ENCODE data around the gene CHRNB2.

CHRNB2 gene

DNA sequence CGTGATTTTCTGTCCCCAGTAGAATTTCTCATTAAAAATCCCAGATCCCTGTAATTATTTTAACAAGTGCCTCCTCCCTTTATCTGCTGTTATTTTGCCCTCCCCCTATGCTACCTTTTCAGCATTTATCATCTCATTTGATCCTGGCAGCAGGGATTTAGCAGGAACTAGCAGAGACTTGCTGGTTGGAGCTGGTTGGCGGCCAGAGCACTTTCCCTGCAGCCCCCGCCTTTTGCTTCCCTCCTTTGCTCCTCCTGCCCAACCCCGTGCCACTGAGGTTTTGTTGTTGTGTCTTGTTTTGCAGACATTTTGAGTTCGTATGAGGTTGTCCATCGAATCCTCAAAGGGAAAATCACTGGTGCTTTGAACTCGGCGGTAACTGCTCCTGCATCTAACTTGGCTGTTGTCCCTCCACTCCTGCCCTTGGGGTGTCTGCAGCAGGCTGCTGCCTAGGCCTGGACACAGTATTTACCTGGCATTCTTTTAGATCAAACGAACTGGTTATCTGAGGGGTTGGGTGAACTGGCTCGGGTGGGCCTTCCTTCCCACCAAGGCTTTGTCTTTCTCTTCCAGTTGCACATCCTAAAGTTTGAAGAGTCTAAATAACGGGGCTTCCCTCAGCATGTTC is 20.4 kb upstream of the CHRNB2 start:
- TF ChIP-seq, protein P1, sequence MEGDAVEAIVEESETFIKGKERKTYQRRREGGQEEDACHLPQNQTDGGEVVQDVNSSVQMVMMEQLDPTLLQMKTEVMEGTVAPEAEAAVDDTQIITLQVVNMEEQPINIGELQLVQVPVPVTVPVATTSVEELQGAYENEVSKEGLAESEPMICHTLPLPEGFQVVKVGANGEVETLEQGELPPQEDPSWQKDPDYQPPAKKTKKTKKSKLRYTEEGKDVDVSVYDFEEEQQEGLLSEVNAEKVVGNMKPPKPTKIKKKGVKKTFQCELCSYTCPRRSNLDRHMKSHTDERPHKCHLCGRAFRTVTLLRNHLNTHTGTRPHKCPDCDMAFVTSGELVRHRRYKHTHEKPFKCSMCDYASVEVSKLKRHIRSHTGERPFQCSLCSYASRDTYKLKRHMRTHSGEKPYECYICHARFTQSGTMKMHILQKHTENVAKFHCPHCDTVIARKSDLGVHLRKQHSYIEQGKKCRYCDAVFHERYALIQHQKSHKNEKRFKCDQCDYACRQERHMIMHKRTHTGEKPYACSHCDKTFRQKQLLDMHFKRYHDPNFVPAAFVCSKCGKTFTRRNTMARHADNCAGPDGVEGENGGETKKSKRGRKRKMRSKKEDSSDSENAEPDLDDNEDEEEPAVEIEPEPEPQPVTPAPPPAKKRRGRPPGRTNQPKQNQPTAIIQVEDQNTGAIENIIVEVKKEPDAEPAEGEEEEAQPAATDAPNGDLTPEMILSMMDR (IDR thresholded peaks at IDR 0.05) = no peak
- Histone ChIP-seq H3K9me3 (ENCODE audit: control insufficient read depth, low read length) (no peaks in the 10 kb centered on the region), H3K9ac (no peak overlapping the region), H3K79me2 (no peaks in the 10 kb centered on the region), H3K4me3 (ENCODE audit: low read depth, low read length) (no peak overlapping the region), H3K27me3 (ENCODE audit: control insufficient read depth, insufficient read depth, low read length) (no peaks in the 10 kb centered on the region), H3K4me1 (no peaks in the 10 kb centered on the region), H3K27ac (no peak overlapping the region), H3K4me2 (ENCODE audit: low read length) (no peak overlapping the region), H3K36me3 (ENCODE audit: control insufficient read depth, insufficient read depth, low read length) (no peaks in the 10 kb centered on the region), H2AFZ (no peak overlapping the region)

DNA sequence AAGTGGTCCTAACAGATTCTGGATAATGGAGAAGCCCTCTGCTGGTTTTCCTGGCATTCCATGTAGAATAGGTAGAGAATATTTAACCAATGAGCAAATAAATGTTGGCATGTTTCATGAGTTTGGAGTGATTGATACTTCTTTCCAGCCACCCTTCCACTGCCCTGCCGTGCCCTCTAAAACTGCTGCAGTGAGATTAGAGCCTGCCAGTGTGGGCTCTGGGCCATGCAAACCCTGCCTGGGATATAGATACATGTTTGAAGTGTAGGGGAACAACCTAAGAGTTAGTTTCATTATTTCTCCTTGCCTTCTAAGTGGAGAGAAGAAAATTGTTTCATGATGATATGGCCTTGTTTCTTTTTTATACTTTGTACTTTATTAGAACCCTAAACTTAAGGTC is 19.6 kb upstream of the CHRNB2 start:
- Histone ChIP-seq H3K79me2 (no peaks in the 10 kb centered on the region), H3K27ac (no peak overlapping the region), H3K4me2 (ENCODE audit: low read length) (no peak overlapping the region), H2AFZ (no peak overlapping the region), H3K9me3 (ENCODE audit: control insufficient read depth, low read length) (no peaks in the 10 kb centered on the region), H3K4me3 (ENCODE audit: low read depth, low read length) (no peak overlapping the region), H3K27me3 (ENCODE audit: control insufficient read depth, insufficient read depth, low read length) (no peaks in the 10 kb centered on the region), H3K9ac (no peak overlapping the region), H3K36me3 (ENCODE audit: control insufficient read depth, insufficient read depth, low read length) (no peaks in the 10 kb centered on the region), H3K4me1 (no peaks in the 10 kb centered on the region)
- TF ChIP-seq, protein P1 (IDR thresholded peaks at IDR 0.05) = no peak

DNA sequence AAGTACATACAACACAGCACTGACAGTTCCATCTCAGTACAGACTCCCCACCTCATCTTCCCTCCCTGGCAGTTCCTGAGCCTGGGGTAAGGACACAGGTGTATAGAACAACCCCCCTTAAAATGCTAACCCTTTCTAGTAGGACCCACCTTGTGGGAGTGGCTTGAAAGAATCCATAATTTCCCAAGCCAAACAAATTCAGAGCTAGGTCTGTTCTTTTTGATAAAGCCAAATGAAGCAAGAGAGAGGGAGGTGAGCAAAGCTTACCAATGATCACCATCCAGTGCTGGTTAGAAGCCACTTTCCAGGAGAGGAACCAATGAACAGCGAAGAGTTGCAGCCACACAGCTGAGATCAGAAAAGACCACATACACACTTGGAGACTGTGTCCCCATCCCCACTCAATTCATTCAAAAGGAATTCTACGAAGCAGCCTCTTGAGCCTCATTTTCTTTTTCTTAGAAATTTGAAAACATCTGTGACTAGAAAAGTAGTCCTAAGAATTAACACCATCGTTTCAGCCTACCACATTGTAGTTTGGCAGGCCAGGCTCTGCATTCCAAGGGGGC is 18.3 kb upstream of the CHRNB2 start:
- Histone ChIP-seq H3K4me3 (ENCODE audit: low read depth, low read length) (no peak overlapping the region), H2AFZ (no peak overlapping the region), H3K36me3 (ENCODE audit: control insufficient read depth, insufficient read depth, low read length) (no peaks in the 10 kb centered on the region), H3K79me2 (no peaks in the 10 kb centered on the region), H3K9ac (no peak overlapping the region), H3K9me3 (ENCODE audit: control insufficient read depth, low read length) (no peaks in the 10 kb centered on the region), H3K4me1 (no peaks in the 10 kb centered on the region), H3K4me2 (ENCODE audit: low read length) (no peak overlapping the region), H3K27ac (no peak overlapping the region), H3K27me3 (ENCODE audit: control insufficient read depth, insufficient read depth, low read length) (no peaks in the 10 kb centered on the region)
- TF ChIP-seq, protein P1 (IDR thresholded peaks at IDR 0.05) = no peak

DNA sequence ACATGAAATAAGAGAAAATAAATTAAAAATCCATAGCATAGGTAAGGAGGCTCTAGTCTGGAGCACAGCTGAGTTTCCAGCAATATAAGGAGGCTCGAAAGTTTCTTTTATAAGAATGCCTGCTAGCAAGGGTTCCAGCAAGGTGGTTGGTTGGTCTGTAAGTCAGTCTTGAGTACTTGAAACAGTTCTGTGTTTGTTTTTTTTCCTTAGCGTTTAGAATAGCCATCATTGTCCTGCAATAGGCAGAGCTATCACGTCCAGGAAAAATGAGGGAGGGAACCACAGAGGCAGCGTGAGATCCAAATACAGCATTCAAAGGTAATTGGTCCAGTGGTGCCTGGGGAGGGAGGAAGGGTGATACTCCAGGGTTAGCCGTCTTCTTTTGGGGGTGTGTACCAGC is 17.5 kb upstream of the CHRNB2 start:
- H3K9ac ChIP-seq = no peak overlapping the region
- H3K4me1 ChIP-seq = no peaks in the 10 kb centered on the region
- no peaks in the 10 kb centered on the region for H3K36me3 ChIP-seq (ENCODE audit: control insufficient read depth, insufficient read depth, low read length)
- no peak overlapping the region for H3K4me2 ChIP-seq (ENCODE audit: low read length)
- no peaks in the 10 kb centered on the region for H3K9me3 ChIP-seq (ENCODE audit: control insufficient read depth, low read length)
- H3K79me2 ChIP-seq = no peaks in the 10 kb centered on the region
- no peak overlapping the region for H3K4me3 ChIP-seq (ENCODE audit: low read depth, low read length)
- no peaks in the 10 kb centered on the region for H3K27me3 ChIP-seq (ENCODE audit: control insufficient read depth, insufficient read depth, low read length)
- no peak overlapping the region for H2AFZ ChIP-seq
- H3K27ac ChIP-seq = no peak overlapping the region
- TF ChIP-seq, protein P1 (IDR thresholded peaks at IDR 0.05) = no peak

DNA sequence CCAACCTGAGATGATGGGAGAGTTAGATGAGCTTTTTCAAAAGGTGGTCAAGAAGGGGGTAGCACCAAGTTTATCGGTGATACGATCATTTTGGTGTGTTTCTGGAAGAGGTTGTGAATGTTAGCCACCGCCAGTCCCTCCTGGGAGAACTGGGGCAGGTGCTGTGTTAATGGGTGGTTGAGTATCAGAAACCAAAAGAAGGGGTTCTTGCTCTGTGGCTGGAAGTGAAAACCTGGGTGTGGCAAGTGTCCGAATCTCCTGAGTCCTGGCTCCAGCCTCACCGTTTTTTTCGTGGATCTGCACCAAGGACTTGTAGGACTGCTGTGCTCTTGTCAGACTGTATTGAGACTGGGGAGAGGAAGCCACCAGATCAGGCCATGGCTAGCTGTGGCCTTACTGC is 16.9 kb upstream of the CHRNB2 start:
- TF ChIP-seq, protein P1 (IDR thresholded peaks at IDR 0.05) = no peak
- no peak overlapping the region for H3K4me2 ChIP-seq (ENCODE audit: low read length)
- no peaks in the 10 kb centered on the region for H3K27me3 ChIP-seq (ENCODE audit: control insufficient read depth, insufficient read depth, low read length)
- H3K4me3 ChIP-seq (ENCODE audit: low read depth, low read length) = no peak overlapping the region
- H2AFZ ChIP-seq = no peak overlapping the region
- no peaks in the 10 kb centered on the region for H3K9me3 ChIP-seq (ENCODE audit: control insufficient read depth, low read length)
- H3K4me1 ChIP-seq = no peaks in the 10 kb centered on the region
- no peaks in the 10 kb centered on the region for H3K36me3 ChIP-seq (ENCODE audit: control insufficient read depth, insufficient read depth, low read length)
- no peak overlapping the region for H3K9ac ChIP-seq
- no peaks in the 10 kb centered on the region for H3K79me2 ChIP-seq
- no peak overlapping the region for H3K27ac ChIP-seq

Data from parathyroid adenoma (tissue), 2 donors.